Limb (tissue), 2 donors: Measurements from ENCODE around the gene MANF.
A peak's percentile ranks its signal among the peaks of the same experiment; 100 is the strongest.
"Not testable (repeated sequence)": the region's sequence is repeated elsewhere in the genome, so short reads cannot be mapped to it uniquely, and the experiment has no call there.

Experiments used
- DNase-seq, 2 donors: peaks; one replicate each; pipeline ENCODE4 v3.0.0-alpha.2; 2016; ENCODE audit errors: extremely low spot score in 2 of 2

Gene MANF

DNA sequence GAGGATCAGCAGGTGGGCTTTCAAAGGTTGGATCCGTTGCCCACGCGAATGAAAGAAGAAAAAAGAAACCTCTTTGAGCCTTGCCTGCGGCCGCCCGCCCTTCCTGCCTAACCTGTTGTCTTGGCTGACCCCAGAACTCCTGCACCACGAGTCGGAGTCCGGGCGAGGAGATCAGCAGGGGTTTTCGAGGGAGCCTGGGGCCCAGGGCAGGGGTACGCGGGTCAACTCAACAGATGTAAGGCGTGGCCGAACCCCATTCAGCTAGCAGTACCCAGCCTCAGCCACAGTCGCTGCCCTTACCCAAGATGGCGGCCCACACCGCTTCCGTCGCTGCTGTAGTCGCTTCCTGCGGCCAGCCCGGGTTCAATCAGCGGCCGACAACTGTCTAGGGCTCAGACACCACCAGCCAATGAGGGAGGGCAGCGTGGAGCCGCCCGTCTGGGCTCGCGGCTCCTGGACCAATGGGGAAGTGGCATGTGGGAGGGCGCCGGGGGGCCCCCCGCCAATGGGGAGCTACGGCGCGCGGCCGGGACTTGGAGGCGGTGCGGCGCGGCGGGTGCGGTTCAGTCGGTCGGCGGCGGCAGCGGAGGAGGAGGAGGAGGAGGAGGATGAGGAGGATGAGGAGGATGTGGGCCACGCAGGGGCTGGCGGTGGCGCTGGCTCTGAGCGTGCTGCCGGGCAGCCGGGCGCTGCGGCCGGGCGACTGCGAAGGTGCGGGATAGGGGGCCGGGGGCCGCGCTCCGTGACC is at the start of gene MANF:
Gene MANF (plus strand): TSS at position 566 of the 748 bp plus-strand sequence. CDS start 52 bp downstream, at position 618.
- DNase-seq: peak; percentile 98

DNA sequence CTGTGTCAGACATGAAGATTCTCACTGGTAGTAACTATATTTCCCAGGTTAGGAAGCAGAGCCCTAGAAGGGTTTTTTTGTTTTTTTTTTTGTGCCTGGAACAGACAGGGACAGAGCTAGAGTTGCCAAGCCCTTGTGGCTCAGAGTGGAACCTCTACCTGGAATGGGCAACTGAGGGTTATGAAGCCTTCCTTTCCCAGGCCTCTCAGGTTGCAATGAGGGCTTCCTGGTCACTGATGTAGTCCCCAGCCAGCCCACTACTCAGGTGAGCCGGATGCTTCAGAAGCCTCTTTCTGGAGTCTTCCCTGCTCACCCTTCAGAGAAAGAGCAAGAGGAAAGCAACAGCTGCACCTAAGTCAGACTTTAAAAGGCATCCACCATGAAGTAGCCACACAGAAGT is 48.8 kb upstream of the MANF start:
- DNase-seq: no peak

DNA sequence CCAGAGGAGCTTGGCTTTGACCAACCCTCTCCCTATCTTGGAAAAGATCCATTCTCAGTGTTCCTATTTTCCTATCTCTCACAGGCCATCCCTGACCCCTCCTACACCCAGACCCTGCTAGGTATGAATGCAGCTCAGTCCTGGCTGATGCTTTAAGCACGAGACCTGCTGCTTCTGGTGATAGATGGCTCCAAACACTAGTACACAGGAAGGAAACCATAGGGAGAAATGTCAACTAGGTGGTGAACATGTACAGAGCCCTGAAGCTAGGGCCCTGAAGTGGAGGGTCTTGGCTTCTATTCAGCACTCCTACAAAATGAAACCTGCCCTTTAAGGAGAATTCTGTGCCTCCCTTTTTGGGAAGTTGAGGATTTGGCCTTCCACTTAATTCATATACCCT is 47.4 kb upstream of the MANF start:
- DNase-seq: no peak

DNA sequence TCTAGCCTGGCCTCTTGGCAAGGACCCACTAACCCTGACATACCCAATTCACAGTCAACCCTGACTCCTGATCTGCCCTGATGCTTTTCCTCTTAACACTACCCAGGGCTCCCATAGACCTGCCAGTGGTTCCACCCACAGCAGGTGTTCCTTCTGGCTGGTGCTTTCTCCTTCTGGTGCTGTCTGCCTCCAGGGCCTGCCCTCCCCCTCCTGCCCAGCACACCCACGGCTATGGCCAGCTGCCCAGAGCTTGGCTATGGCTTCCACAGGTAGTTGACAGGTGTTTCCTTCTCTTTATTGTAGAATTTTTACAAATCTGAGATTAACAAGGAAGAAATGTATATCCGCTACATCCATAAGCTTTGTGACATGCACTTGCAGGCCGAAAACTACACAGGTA is 46.5 kb upstream of the MANF start:
- no peak for DNase-seq

DNA sequence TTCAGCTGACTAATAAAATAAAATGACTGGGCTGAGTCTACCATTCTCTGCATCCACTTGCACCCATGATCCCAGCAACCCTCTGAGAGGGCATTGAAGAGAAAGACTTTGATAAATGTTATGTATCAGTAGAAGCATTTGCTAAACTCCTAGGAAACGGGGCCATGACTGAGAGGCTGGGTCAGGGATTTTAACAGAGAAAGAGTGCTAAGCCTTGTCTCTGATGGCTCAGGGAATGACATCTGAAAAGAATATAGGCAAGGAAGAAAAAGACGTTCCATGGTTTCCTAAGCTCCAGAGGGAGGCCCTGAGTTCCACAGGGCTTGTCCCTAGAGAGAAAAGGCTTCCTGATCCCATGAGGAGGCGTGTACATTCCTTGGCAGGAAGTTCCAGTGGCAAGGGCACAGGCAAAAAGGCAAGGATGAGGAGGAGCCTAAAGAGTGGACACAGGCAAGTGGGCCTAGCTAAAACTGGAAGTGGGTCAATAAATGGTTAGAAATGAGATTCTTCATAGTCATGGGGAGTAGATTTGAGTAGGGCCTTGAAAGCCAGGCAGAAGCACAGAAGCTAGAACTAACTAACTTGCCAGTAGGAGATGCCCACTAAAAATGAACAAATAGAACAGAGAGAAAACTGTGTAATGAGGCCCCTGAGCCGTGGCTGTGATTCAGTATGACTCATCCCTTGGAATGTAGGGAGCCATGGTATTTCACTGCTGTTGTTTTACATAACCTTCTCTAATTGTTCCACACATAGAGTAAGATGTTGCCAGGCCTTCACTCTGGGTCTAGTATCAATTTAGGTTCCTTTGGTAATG is 44.9 kb upstream of the MANF start:
- no peak for DNase-seq

GRCh38 chr3:51340989-51341636 is 44.0 kb upstream of the MANF start:
- DNase-seq: no peak

DNA sequence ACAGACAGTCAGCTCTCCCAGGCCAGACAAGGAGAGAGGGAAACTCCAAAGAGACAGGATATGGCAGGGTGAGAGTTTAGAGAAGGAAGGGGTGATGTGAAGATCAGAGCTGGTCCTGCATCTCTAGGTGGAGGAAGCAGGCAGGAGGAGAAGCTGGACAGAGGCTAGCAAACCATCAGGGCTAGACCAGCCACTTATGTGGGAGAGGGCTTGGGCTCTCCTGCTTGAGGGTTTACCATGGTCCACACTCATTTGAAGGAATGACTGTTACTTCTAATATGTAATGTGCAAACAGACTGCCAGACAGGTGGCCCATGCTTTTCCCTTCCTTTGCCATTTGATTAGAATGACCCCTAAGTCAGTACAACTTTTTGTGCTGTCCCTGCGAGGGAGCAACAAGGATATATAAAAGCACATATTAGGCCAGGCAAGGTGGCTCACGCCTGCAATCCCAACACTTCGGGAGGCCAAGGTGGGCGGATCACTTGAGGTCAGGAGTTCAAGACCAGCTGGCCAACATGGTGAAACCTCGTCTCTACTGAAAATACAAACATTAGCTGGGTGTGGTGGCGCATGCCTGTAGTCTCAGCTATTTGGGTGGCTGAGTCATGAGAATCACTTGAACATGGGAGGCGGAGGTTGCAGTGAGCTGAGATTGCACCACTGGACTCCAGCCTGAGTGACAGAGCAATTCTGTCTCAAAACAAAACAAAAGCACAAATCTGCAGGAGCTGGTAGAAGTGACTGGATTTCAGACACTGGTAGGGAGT is 41.0 kb upstream of the MANF start:
- DNase-seq: no peak

- no peak for DNase-seq
Observed at GRCh38 chr3:51350751-51351150, 34.3 kb upstream of the MANF start.

DNA sequence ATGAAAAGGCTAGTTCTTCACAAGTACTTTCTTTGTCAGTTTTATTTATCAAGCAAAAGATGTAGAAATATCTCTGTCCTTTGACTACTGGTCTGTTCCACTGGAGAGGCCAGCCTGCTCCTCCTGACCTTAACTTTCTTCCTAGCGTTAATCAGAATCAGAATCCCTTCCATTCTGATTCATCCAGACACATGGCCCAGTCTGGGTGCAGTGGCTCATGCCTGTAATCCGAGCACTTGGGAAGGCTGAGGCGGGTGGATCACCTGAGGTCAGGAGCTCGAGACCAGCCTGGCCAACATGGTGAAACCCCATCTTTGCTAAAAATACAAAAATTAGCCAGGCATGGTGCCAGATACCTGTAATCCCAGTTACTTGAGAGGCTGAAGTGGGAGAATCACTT is 32.0 kb upstream of the MANF start:
- no peak for DNase-seq

GRCh38 chr3:51353691-51354090 is 31.4 kb upstream of the MANF start:
- no peak for DNase-seq

- no peak for DNase-seq
Observed at GRCh38 chr3:51354172-51354571, 30.9 kb upstream of the MANF start.

GRCh38 chr3:51354731-51355615 is 30.1 kb upstream of the MANF start:
- DNase-seq: no peak

DNA sequence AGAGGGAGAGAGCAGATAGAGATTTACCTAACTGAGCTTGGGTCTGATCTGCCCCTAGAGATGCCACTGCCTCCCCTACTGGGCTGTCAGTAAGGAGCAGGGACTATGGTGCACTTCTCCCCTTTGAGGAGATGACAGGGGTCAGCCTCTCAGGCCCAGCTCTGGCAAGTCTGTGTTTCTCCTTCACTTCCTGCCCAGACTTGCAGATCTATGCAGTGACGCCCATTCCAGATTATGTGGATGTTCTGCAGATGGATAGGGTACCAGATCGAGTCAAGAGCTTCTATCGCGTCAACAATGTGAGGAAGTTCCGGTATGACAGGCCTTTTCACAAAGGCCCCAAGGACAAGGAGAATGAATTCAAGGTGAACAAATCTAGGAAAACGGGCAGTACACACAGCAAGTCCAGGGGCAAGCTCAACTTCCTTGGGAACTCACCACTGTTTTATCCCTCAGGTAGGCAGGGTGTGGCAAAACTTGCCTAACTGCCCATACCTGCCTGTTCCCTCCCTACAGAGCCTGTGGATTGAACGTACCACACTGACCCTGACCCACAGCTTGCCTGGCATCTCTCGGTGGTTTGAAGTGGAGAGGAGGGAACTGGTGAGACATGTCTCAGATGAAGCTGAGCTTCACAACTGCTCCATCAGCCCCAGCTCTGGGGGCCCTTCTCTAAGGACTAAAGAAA is 29.1 kb upstream of the MANF start:
- no peak for DNase-seq

DNA sequence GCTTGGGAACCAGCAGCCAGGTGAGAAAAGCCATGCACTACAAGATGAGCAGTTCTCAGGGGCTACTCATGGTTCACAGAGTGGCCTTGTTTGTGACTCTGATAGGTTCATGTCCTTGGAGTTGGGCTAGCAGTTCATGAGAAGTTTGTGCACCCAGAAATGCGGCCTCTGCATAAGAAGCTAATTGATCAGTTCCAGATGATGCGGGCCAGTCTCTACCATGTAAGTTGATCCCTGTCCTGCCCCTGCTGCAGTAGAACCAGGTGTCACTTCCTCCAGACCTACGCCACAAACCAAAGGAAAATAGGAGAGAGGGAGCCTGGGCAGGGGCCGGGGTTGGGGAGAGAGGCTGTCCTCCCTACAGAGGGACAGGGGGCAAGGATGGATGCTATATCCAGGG is 27.2 kb upstream of the MANF start:
- DNase-seq: no peak

DNA sequence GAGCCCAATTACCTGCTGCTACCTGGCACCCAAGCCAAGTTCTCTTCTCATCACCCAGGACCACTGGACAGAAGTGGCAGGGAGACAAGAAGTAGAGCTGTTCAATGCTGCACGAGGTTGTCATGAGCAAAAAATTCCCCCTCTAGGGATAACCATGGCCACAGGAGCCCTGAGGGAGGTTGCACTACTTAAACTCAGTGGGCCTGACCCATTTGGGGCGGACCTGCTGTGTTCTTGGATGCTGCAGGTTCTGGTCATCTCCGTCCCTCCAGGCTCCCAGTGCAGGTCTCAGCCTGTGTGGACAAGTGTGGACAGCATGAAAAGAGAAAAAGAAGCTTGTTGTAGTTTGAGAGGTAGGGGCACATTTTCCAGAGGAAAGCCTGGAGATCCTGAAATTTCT is 26.1 kb upstream of the MANF start:
- DNase-seq: no peak

- DNase-seq: no peak
Observed at GRCh38 chr3:51360806-51361205, 24.3 kb upstream of the MANF start.

DNA sequence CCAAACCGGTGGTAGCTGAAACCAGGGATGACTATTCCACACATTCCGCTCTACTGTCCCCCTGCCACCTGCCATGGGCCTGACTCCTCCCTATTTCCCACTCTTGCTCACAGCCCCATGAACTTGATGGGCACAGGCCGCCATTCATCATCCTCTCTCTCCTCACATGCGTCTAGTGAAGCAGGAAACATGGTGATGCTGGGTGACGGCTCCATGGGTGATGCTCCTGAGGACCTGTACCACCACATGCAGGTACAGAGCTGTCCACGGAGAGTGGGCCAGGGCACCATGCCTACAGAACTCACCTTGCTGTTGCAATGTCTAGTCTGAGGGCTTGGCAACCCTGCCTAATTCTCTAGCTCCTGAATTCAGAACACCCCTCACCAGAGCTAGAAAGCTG is 23.3 kb upstream of the MANF start:
- DNase-seq: no peak

GRCh38 chr3:51362476-51362875 is 22.6 kb upstream of the MANF start:
- no peak for DNase-seq

GRCh38 chr3:51368276-51368675 is 16.8 kb upstream of the MANF start:
- not testable (repeated sequence) for DNase-seq

GRCh38 chr3:51371943-51372557 is 13.0 kb upstream of the MANF start:
- peak; percentile 39 to 65 for DNase-seq
